NOMO-1 treated with DMSO at 0.1 percent for 48 hours (cell line): ENCODE data around the gene HSPBAP1.

ENCODE experiments used
- DNase-seq: peaks from one replicate; lab custom pipeline; 2025; ENCODE audit not compliant: unreplicated experiment; lab: John Stamatoyannopoulos, UW

Gene HSPBAP1

GRCh38 chr3:122690096-122690495 lies 103.5 kb downstream of the HSPBAP1 start:
- DNase-seq: no peak
